ENCODE measurements around the gene SSTR4.

Gene SSTR4

DNA sequence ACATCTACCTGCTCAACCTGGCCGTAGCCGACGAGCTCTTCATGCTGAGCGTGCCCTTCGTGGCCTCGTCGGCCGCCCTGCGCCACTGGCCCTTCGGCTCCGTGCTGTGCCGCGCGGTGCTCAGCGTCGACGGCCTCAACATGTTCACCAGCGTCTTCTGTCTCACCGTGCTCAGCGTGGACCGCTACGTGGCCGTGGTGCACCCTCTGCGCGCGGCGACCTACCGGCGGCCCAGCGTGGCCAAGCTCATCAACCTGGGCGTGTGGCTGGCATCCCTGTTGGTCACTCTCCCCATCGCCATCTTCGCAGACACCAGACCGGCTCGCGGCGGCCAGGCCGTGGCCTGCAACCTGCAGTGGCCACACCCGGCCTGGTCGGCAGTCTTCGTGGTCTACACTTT, 619 bp downstream of the SSTR4 start:
- Histone ChIP-seq H3K9ac (ENCODE audit: low read length) (no peak overlapping the region), H3K27me3 (ENCODE audit: control insufficient read depth, insufficient read depth, low read length) (peaks cover 6% of the 10 kb centered on the region), H3K27ac (ENCODE audit: low read depth, low read length) (no peak overlapping the region), H3K36me3 (ENCODE audit: control insufficient read depth, insufficient read depth, low read length) (no peaks in the 10 kb centered on the region), H3K4me3 (ENCODE audit: low read length) (no peak overlapping the region), H3K4me1 (ENCODE audit: control insufficient read depth, insufficient read depth, low read length) (no peaks in the 10 kb centered on the region)

DNA sequence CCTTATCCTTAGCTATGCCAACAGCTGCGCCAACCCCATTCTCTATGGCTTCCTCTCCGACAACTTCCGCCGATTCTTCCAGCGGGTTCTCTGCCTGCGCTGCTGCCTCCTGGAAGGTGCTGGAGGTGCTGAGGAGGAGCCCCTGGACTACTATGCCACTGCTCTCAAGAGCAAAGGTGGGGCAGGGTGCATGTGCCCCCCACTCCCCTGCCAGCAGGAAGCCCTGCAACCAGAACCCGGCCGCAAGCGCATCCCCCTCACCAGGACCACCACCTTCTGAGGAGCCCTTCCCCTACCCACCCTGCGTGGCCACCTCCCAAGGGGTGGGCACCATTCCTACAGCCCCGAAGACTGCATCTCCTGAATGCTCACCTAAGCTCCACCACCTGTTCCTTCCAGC, 1.3 kb downstream of the SSTR4 start:
- no peak overlapping the region for H3K27ac ChIP-seq (ENCODE audit: low read depth, low read length)
- peaks cover 6% of the 10 kb centered on the region for H3K27me3 ChIP-seq (ENCODE audit: control insufficient read depth, insufficient read depth, low read length)
- H3K36me3 ChIP-seq (ENCODE audit: control insufficient read depth, insufficient read depth, low read length): no peaks in the 10 kb centered on the region
- H3K4me3 ChIP-seq (ENCODE audit: low read length): no peak overlapping the region
- no peaks in the 10 kb centered on the region for H3K4me1 ChIP-seq (ENCODE audit: control insufficient read depth, insufficient read depth, low read length)
- H3K9ac ChIP-seq (ENCODE audit: low read length): no peak overlapping the region

DNA sequence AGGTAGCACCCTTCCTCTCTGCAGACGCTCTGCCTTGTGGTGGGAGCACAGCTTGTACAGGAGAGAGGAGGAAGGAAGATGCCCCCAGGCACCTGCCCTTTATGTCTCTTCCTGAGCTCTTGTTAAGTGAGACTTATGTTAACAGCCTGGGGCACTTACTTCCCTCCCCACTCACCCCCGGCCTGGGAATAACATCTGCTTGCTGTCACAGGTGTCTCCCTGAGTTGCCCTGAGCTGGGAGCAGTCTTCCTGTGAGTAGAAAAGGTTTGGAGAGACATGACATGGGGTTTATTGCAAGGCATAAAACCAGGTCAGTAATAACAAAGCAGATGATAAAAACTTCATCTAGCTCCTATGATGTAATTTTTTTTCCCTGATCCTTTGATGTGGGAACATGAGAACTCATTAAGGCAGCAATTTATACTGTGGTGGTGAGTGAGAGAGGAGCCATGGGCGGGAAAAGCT, 1.9 kb downstream of the SSTR4 start:
- Histone ChIP-seq H3K4me3 (ENCODE audit: low read length) (no peak overlapping the region), H3K9ac (ENCODE audit: low read length) (no peak overlapping the region), H3K27me3 (ENCODE audit: control insufficient read depth, insufficient read depth, low read length) (peaks cover 6% of the 10 kb centered on the region), H3K27ac (ENCODE audit: low read depth, low read length) (no peak overlapping the region), H3K4me1 (ENCODE audit: control insufficient read depth, insufficient read depth, low read length) (no peaks in the 10 kb centered on the region), H3K36me3 (ENCODE audit: control insufficient read depth, insufficient read depth, low read length) (no peaks in the 10 kb centered on the region)

DNA sequence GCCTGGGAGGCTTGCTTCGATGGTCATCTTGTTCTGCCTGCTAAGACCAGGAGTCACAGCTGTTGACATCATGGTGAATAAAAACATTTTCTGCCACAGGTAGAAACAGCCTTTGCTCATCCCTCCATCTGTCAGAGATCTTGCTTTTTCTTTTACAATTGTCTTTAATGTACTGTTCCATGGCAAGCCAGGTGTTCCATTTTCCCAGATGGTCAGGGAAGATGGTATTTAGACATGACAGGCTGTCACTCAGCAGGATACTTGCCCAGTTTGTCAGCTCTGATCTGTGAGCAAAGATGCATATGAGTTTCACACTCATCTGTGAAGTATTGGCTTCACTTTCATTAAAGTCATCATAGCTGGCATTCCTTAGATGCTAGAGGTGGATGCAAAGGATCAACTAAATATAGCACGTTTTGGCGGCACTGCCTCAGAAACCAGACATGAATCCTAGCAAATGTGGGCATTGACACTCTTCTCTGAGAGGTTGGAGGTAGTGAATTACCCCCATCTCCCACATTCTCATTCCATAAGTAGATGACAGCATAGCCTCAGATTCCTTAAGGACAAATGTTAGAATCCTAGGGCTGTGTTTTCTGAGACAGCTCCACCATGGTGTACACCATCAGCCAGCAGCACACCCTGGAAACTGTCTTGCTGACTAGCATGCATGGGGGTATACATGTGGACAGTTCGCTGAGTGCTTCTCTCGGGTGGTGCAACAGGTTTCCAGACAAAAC, 4.2 kb downstream of the SSTR4 start:
- Histone ChIP-seq H3K27ac (ENCODE audit: low read depth, low read length) (no peak overlapping the region), H3K36me3 (ENCODE audit: control insufficient read depth, insufficient read depth, low read length) (no peaks in the 10 kb centered on the region), H3K4me3 (ENCODE audit: low read length) (no peak overlapping the region), H3K4me1 (ENCODE audit: control insufficient read depth, insufficient read depth, low read length) (no peaks in the 10 kb centered on the region), H3K9ac (ENCODE audit: low read length) (no peak overlapping the region), H3K27me3 (ENCODE audit: control insufficient read depth, insufficient read depth, low read length) (peaks cover 6% of the 10 kb centered on the region)

DNA sequence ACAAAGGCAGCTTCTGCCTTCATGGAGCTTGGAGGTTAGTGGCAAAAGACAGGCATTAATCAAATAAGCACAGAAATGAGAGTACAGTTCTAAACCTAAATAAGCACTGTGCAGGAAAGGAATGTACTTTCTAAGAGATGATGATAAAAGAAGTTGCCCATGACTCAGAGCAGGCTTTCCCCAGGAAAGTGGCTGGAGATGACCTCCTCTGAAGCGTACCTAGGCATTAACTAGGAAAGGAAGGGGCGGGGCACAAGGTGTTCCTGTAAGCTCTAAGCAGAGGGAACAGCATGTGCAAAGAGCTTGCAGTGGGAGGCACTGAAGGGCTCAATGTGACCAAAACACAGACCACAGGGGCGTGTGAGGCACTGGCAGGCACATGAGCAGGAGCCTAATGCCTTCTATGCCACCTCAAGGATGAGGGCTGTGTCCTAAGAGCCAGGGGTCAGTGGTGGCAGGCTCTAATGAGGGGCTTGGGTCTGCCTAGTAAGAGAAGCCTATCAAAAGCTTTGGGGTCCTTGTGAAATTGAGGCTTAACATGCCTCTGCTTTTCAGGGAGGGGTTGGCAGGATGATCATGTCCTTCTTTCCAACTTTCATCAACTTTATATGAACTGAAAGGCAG, 4.9 kb downstream of the SSTR4 start:
- Histone ChIP-seq H3K27ac (ENCODE audit: low read depth, low read length) (no peak overlapping the region), H3K27me3 (ENCODE audit: control insufficient read depth, insufficient read depth, low read length) (peaks cover 6% of the 10 kb centered on the region), H3K4me1 (ENCODE audit: control insufficient read depth, insufficient read depth, low read length) (no peaks in the 10 kb centered on the region)

DNA sequence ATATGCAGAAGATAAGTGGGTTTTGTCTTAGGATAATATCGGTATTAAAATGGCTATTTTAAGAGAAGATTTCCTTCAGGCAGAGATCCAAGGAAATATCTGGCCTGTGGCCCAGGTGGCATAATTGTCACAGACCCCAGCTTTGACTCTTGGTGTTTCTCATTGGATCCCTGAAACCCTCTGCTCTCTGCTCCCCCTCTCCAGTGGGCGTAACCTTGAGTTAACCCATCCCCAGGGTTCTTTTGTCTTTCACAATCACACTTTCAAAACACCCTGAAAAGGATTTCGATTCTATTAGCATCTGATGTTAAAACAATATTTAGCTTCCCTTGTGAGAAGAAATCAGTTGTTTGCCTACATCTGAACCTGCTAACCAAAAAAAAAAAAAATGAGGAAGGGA, 7.2 kb downstream of the SSTR4 start:
- H3K4me1 ChIP-seq (ENCODE audit: control insufficient read depth, insufficient read depth, low read length): no peaks in the 10 kb centered on the region
- no peaks in the 10 kb centered on the region for H3K36me3 ChIP-seq (ENCODE audit: control insufficient read depth, insufficient read depth, low read length)
- H3K27me3 ChIP-seq (ENCODE audit: control insufficient read depth, insufficient read depth, low read length): peaks cover under 1% of the 10 kb centered on the region
- H3K27ac ChIP-seq (ENCODE audit: low read depth, low read length): no peak overlapping the region
- H3K4me3 ChIP-seq (ENCODE audit: low read length): no peak overlapping the region
- no peak overlapping the region for H3K9ac ChIP-seq (ENCODE audit: low read length)

More for the DNA sequence above, 4.9 kb downstream of the SSTR4 start:
- H3K4me3 ChIP-seq (ENCODE audit: low read length): no peak overlapping the region
- no peak overlapping the region for H3K9ac ChIP-seq (ENCODE audit: low read length)
- no peaks in the 10 kb centered on the region for H3K36me3 ChIP-seq (ENCODE audit: control insufficient read depth, insufficient read depth, low read length)

DNA sequence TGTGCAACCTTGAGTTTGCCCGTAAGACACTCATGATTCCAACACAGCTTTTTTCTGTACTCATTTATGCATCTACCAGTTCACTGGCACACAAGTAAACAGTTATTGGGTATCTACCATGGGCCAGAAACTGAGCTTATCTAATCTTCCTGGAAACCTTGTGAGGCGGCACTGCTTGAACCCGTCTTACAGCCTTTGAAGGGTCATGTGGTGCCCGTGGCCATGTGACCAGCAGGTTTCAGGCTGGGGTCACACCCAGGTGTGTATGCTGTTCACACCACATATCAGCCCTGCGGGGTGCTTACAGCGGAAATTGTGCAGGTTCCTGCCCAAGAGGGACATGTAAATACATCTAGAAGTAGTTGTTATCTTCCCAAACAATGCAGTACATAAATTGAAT, 8.3 kb downstream of the SSTR4 start:
- Histone ChIP-seq H3K4me3 (ENCODE audit: low read length) (no peak overlapping the region), H3K36me3 (ENCODE audit: control insufficient read depth, insufficient read depth, low read length) (no peaks in the 10 kb centered on the region), H3K9ac (ENCODE audit: low read length) (no peak overlapping the region), H3K27ac (ENCODE audit: low read depth, low read length) (no peak overlapping the region), H3K4me1 (ENCODE audit: control insufficient read depth, insufficient read depth, low read length) (no peaks in the 10 kb centered on the region), H3K27me3 (ENCODE audit: control insufficient read depth, insufficient read depth, low read length) (peaks cover 4% of the 10 kb centered on the region)

DNA sequence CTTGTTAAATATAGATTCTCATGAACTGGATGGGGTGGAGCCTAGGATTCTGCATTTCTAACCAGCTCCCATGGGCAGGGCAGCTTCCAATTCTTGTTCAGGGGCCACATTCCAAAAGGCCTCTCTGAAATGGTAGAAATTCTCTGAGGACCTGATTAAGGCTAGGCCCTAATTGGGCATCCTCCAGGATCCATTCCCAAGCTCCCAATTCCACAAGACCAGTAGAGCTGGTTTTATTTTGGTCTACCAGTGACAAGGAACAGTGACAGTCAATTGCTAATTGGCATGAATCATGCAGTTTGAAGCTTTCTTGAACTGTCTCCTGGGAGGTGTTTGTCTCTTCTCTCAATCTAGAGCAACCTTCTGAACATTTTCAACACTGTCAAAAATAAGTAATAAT, 11.3 kb downstream of the SSTR4 start:
- Histone ChIP-seq H3K4me3 (ENCODE audit: low read length) (no peak overlapping the region), H3K36me3 (ENCODE audit: control insufficient read depth, insufficient read depth, low read length) (no peaks in the 10 kb centered on the region), H3K27ac (ENCODE audit: low read depth, low read length) (no peak overlapping the region), H3K4me1 (ENCODE audit: control insufficient read depth, insufficient read depth, low read length) (peaks cover 4% of the 10 kb centered on the region), H3K9ac (ENCODE audit: low read length) (no peak overlapping the region), H3K27me3 (ENCODE audit: control insufficient read depth, insufficient read depth, low read length) (peaks cover 12% of the 10 kb centered on the region)

DNA sequence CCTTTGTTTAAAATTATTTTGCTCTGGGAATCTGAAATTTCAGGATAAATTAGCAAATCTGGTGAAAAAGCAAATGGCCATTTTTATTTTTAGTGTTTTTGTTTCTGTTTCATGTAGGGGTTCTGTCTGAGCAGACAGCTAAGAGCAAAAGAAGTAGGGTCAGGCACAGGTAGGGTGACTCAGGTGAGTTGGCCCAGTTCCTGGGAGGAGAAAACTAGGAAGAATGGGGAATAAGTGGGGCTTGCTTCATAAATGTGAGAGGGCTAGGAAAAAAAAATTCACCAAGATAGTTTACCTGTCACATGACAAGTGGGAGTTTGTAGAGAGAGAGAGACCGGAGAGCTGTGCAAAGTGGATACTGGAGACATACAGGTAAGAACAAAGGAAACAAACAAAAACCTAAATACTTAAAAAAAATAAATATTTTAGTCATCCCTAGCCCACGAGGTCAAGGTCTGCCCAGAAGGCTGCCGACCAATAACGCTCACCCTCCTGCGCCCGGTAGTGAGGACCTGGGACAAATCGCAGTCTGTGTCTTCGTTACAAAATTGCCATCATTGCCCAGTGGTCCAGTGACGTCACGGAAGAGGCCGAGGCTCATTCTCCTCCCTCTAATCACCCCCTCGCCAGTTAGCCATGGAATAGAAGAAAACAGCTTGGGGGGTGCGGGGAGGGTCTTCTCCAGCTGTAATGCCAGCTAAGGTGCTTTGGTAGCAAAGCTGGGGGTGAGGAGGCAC, 12.1 kb downstream of the SSTR4 start:
- H3K9ac ChIP-seq (ENCODE audit: low read length): no peak overlapping the region
- H3K27me3 ChIP-seq (ENCODE audit: control insufficient read depth, insufficient read depth, low read length): peaks cover 12% of the 10 kb centered on the region
- H3K27ac ChIP-seq (ENCODE audit: low read depth, low read length): no peak overlapping the region
- H3K36me3 ChIP-seq (ENCODE audit: control insufficient read depth, insufficient read depth, low read length): no peaks in the 10 kb centered on the region
- H3K4me3 ChIP-seq (ENCODE audit: low read length): peak overlapping the region; percentile 31
- peaks cover 4% of the 10 kb centered on the region for H3K4me1 ChIP-seq (ENCODE audit: control insufficient read depth, insufficient read depth, low read length)

DNA sequence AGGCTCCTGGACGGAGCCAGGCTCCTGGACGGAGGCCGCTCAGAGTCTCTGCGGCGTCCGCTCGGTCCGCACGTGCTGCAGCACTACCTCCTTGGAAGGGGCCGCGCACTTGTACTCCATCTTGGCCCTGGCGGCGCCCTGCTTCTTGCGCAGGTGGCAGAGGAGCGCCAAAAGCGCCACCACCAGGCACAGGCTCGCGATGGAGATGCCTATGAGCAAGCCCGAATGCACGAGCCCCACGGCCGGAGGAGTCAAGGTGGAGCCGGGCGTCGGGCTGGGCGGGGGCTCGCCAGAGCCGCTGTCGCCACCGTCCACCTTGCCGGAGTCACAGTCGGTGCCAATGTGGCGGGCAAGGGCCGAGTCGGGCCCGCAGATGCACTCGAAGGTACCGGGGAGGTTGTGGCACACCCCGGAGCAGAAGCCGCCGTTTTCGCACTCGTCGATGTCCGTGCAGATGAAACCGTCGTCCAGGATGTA, 12.7 kb downstream of the SSTR4 start:
- H3K9ac ChIP-seq (ENCODE audit: low read length): no peak overlapping the region
- peaks cover 4% of the 10 kb centered on the region for H3K4me1 ChIP-seq (ENCODE audit: control insufficient read depth, insufficient read depth, low read length)
- H3K27ac ChIP-seq (ENCODE audit: low read depth, low read length): no peak overlapping the region
- peaks cover 17% of the 10 kb centered on the region for H3K27me3 ChIP-seq (ENCODE audit: control insufficient read depth, insufficient read depth, low read length)
- no peaks in the 10 kb centered on the region for H3K36me3 ChIP-seq (ENCODE audit: control insufficient read depth, insufficient read depth, low read length)
- peak overlapping the region; percentile 31 for H3K4me3 ChIP-seq (ENCODE audit: low read length)

DNA sequence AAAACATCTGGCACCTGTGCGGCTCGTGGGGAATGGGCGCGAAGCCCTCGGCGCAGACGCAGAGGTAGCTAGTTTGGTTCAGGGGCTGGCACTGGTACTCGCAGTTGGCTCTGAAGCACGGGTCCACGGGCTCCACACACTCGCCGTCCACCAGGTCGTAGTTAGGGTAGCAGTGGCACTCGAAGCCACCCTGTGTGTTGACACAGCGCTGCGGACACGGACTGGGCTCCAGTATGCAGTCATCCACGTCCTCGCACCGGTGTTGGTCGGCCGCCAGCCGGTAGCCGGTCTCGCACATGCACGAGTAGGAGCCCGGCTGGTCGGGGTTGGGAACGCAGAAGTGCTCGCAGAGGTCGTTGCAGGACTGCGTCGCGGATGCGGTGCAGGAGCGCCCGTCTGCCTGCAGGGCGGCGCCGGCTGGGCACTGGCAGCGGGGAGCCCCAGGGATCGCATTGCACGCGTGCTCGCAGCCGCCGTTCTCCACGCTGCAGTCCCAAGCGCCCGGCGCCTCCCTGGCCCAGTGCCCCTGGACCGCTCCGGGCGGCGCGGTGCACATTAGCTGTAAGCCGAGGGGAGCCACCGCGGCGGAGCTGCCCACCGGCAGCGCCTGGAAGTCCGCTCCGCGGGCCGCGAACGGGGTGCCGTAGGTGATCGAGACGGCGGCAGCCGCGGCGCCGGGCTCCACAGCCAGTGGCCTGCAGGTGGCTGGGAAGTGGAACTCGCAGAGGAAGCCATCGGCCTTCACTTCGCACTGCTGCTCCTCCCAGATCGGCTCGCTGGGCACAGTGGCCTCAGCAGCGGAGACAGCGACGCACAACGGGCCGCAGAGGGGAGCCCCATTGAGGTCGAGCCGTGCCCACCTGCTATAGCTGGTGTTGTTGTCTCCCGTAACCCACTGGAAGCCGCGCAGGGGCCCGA, 13.4 kb downstream of the SSTR4 start:
- Histone ChIP-seq H3K9ac (ENCODE audit: low read length) (no peak overlapping the region), H3K27me3 (ENCODE audit: control insufficient read depth, insufficient read depth, low read length) (peaks cover 17% of the 10 kb centered on the region), H3K4me1 (ENCODE audit: control insufficient read depth, insufficient read depth, low read length) (peaks cover 4% of the 10 kb centered on the region), H3K4me3 (ENCODE audit: low read length) (peak overlapping the region; percentile 31), H3K36me3 (ENCODE audit: control insufficient read depth, insufficient read depth, low read length) (no peaks in the 10 kb centered on the region), H3K27ac (ENCODE audit: low read depth, low read length) (peak overlapping the region; percentile 21)

All from rectal smooth muscle tissue (tissue), 1 donor.